H9 (cell line): ENCODE data around the gene CA5A. TPM values are rescaled to one million over a fixed set of nuclear protein-coding genes. Genes with fewer than 3 reads are reported as not detected.

Experiments used
- DNase-seq: peaks from one replicate; pipeline ENCODE4 v3.0.0-alpha.2; 2017
- H2AFZ ChIP-seq: one replicate; pipeline ENCODE4 v1.6.1; 2013; ENCODE audit warnings: mild to moderate bottlenecking, low read length, control low read depth, moderate library complexity
- H2AK5ac ChIP-seq: 2 replicates; pipeline ENCODE4 v1.6.1; 2013; ENCODE audit warnings: low read length, control low read depth, mixed read lengths; ENCODE audit not compliant: insufficient read length
- H2BK120ac ChIP-seq: one replicate; pipeline ENCODE4 v1.6.1; 2013; ENCODE audit warnings: low read depth, mild to moderate bottlenecking, low read length, control low read depth, inconsistent platforms; ENCODE audit not compliant: poor library complexity, severe bottlenecking
- H2BK12ac ChIP-seq: 2 replicates; pipeline ENCODE4 v1.6.1; 2013; ENCODE audit warnings: low read length, control low read depth, mixed read lengths, low read depth; ENCODE audit not compliant: insufficient read length
- H2BK15ac ChIP-seq: 2 replicates; pipeline ENCODE4 v1.6.1; 2013; ENCODE audit warnings: low read depth, low read length, control low read depth
- H2BK20ac ChIP-seq: one replicate; pipeline ENCODE4 v1.6.1; 2013; ENCODE audit warnings: low read depth, mild to moderate bottlenecking, low read length, control low read depth, inconsistent platforms; ENCODE audit not compliant: poor library complexity, severe bottlenecking
- H2BK5ac ChIP-seq: 2 replicates; pipeline ENCODE4 v1.6.1; 2013; ENCODE audit warnings: low read length, control low read depth, mixed read lengths; ENCODE audit not compliant: insufficient read length
- H3K14ac ChIP-seq: 2 replicates; pipeline ENCODE4 v1.6.1; 2013; ENCODE audit warnings: low read length, control low read depth; ENCODE audit not compliant: insufficient read depth
- H3K18ac ChIP-seq: 2 replicates; pipeline ENCODE4 v1.6.1; 2013; ENCODE audit warnings: low read depth, mild to moderate bottlenecking, mixed read lengths, low read length, control low read depth; ENCODE audit not compliant: insufficient read length
- H3K23ac ChIP-seq: 2 replicates; pipeline ENCODE4 v1.6.1; 2013; ENCODE audit warnings: low read length, control low read depth, mixed read lengths, low read depth; ENCODE audit not compliant: insufficient read length
- H3K23me2 ChIP-seq: 2 replicates; pipeline ENCODE4 v1.6.1; 2013; ENCODE audit warnings: low read depth, mild to moderate bottlenecking, mixed read lengths, low read length, control low read depth; ENCODE audit not compliant: insufficient read length, poor library complexity, severe bottlenecking
- H3K27ac ChIP-seq: 2 replicates; pipeline ENCODE4 v1.5.1; 2013; ENCODE audit warnings: low read length, control low read depth, mixed read lengths, low read depth; ENCODE audit not compliant: insufficient read length
- H3K27me3 ChIP-seq: 2 replicates; pipeline ENCODE4 v1.6.1; 2013; ENCODE audit warnings: low read length, control low read depth, inconsistent platforms; ENCODE audit not compliant: insufficient read depth
- H3K4ac ChIP-seq: 2 replicates; pipeline ENCODE4 v1.6.1; 2013; ENCODE audit warnings: low read depth, mild to moderate bottlenecking, control low read depth, inconsistent platforms, low read length, moderate library complexity
- H3K4me1 ChIP-seq: 2 replicates; pipeline ENCODE4 v1.6.1; 2013; ENCODE audit warnings: low read length, control low read depth, inconsistent platforms; ENCODE audit not compliant: insufficient read depth
- H3K4me2 ChIP-seq: 2 replicates; pipeline ENCODE4 v1.6.1; 2013; ENCODE audit warnings: low read length, control low read depth, mixed read lengths; ENCODE audit not compliant: insufficient read length, insufficient read depth
- H3K56ac ChIP-seq: 2 replicates; pipeline ENCODE4 v1.6.1; 2013; ENCODE audit warnings: low read depth, mild to moderate bottlenecking, mixed read lengths, low read length, control low read depth; ENCODE audit not compliant: insufficient read length
- H3K79me1 ChIP-seq: 2 replicates; pipeline ENCODE4 v1.6.1; 2013; ENCODE audit warnings: low read depth, mild to moderate bottlenecking, moderate library complexity, low read length, control low read depth, inconsistent platforms; ENCODE audit not compliant: insufficient read depth, poor library complexity, severe bottlenecking
- H3K79me2 ChIP-seq: 2 replicates; pipeline ENCODE4 v1.6.1; 2013; ENCODE audit warnings: low read length, control low read depth, inconsistent platforms; ENCODE audit not compliant: insufficient read depth
- H3K9ac ChIP-seq: 2 replicates; pipeline ENCODE4 v1.6.1; 2013; ENCODE audit warnings: low read length, control low read depth, mixed read lengths; ENCODE audit not compliant: insufficient read length; ENCODE audit errors: extremely low read depth
- H3K9me3 ChIP-seq: one replicate; pipeline ENCODE4 v1.6.1; 2013; ENCODE audit warnings: low read depth, low read length, inconsistent platforms; ENCODE audit not compliant: control insufficient read depth
- H3T11ph ChIP-seq: one replicate; pipeline ENCODE4 v1.6.1; 2013; ENCODE audit warnings: mild to moderate bottlenecking, low read length, control low read depth, inconsistent platforms
- H4K20me1 ChIP-seq: one replicate; pipeline ENCODE4 v1.6.1; 2013; ENCODE audit not compliant: control insufficient read depth, insufficient read length, insufficient read depth
- H4K5ac ChIP-seq: 2 replicates; pipeline ENCODE4 v1.6.1; 2013; ENCODE audit warnings: low read depth, mild to moderate bottlenecking, mixed read lengths, low read length, control low read depth; ENCODE audit not compliant: insufficient read length
- H4K8ac ChIP-seq: replicated peaks from 2 replicates; pipeline ENCODE4 v1.6.1; 2013; ENCODE audit warnings: low read length, control low read depth, mixed read lengths, low read depth; ENCODE audit not compliant: insufficient read length
- H4K91ac ChIP-seq: 2 replicates; pipeline ENCODE4 v1.6.1; 2013; ENCODE audit warnings: low read depth, mild to moderate bottlenecking, moderate library complexity, mixed read lengths, low read length, control low read depth; ENCODE audit not compliant: insufficient read length
- H3K27ac Mint-ChIP-seq, 3 experiments: 2 replicates in 2 of 3; 3 replicates in 1 of 3; pipeline ENCODE4 v1.8.0; 2020 to 2021; ENCODE audit warnings: mixed read lengths in 3 of 3, mild to moderate bottlenecking in 1 of 3, moderate library complexity in 1 of 3
- H3K27me3 Mint-ChIP-seq: 2 replicates; pipeline ENCODE4 v1.8.0; 2021; ENCODE audit warnings: low read depth, mild to moderate bottlenecking, moderate library complexity, mixed read lengths
- H3K36me3 Mint-ChIP-seq, 3 experiments: 2 replicates in 2 of 3; 3 replicates in 1 of 3; pipeline ENCODE4 v1.8.0; 2020 to 2021; ENCODE audit warnings: low read depth in 3 of 3, mixed read lengths in 3 of 3; ENCODE audit not compliant: insufficient read depth in 1 of 3
- H3K4me1 Mint-ChIP-seq, 2 experiments: 2 replicates each; pipeline ENCODE4 v1.8.0; 2020; ENCODE audit warnings: mixed read lengths in 2 of 2
- H3K4me3 Mint-ChIP-seq, 2 experiments: 2 replicates in 1 of 2; 3 replicates in 1 of 2; pipeline ENCODE4 v1.8.0; 2020 to 2021; ENCODE audit warnings: mild to moderate bottlenecking in 2 of 2, mixed read lengths in 2 of 2, moderate library complexity in 1 of 2
- H3K9me3 Mint-ChIP-seq, 2 experiments: 2 replicates in 1 of 2; 3 replicates in 1 of 2; pipeline ENCODE4 v1.8.0; 2020; ENCODE audit warnings: mild to moderate bottlenecking in 2 of 2, mixed read lengths in 2 of 2, moderate library complexity in 1 of 2
- CTCF ChIP-seq: fragments of 200-600 bp; sonication (generic); conservative IDR thresholded peaks from 3 replicates; pipeline ENCODE4 v1.8.0; 2021; ENCODE audit warnings: antibody characterized with exemption, mild to moderate bottlenecking
- WGBS: extraction: QIAGEN DNeasy Blood & Tissue Kit; methylation state at CpG from one replicate; pipeline ENCODE4 v1.1.7; 2013; ENCODE audit warnings: missing lambda C conversion rate, low lambda C conversion rate, mixed read lengths; ENCODE audit not compliant: insufficient read length; ENCODE audit errors: extremely low coverage; 5-methylcytosine and 5-hydroxymethylcytosine counted together
- total RNA-seq: library from RNA; stranded (reverse); gene quantifications from 2 replicates; pipeline ENCODE4 v1.2.1, GENCODE V29; 2021

Gene CA5A
- total RNA-seq, 1 experiment from 2014 or later, result not detected

- DNase-seq, result no peak
- no peak overlapping the region for H2BK15ac ChIP-seq
- no peak overlapping the region for H3T11ph ChIP-seq
- Mint-ChIP-seq H3K4me3 (no peak overlapping the region), H3K4me1 (peaks cover 0 to under 1% of the 10 kb centered on the region in 2 experiments; a peak in 1 of 4 replicates), H3K27me3 (no peaks in the 10 kb centered on the region), H3K36me3 (peaks cover 26 to 46% (median 40%) of the 10 kb centered on the region in 3 experiments), H3K27ac (peak overlapping the region in 2 of 3 experiments; percentile 45 to 59; a peak in 3 of 7 replicates), H3K9me3 (peaks cover 21 to 24% of the 10 kb centered on the region in 2 experiments)
- H2AK5ac ChIP-seq, result no peak overlapping the region
- peaks cover 16% of the 10 kb centered on the region; the same call in 1 of the 2 replicates for H3K79me2 ChIP-seq
- H3K56ac ChIP-seq, result no peak overlapping the region
- H3K4me2 ChIP-seq, result no peak overlapping the region
- no peak overlapping the region for H3K4ac ChIP-seq
- no peak overlapping the region for H3K9ac ChIP-seq
- no peak overlapping the region for H2AFZ ChIP-seq
- H4K8ac ChIP-seq, result no peak overlapping the region
- H3K9me3 ChIP-seq, result no peaks in the 10 kb centered on the region
- no peak overlapping the region for H3K23ac ChIP-seq
- no peaks in the 10 kb centered on the region for H3K4me1 ChIP-seq
- H4K91ac ChIP-seq, result no peak overlapping the region
- H3K18ac ChIP-seq, result no peak overlapping the region
- H3K23me2 ChIP-seq, result no peaks in the 10 kb centered on the region
- H2BK120ac ChIP-seq, result no peak overlapping the region
- no CpG with 5 or more reads among the region's 9 CpGs for WGBS
- H2BK12ac ChIP-seq, result no peak overlapping the region
- no peak for TF ChIP-seq CTCF
- H4K20me1 ChIP-seq, result no peaks in the 10 kb centered on the region
- H2BK20ac ChIP-seq, result no peak overlapping the region
- H3K14ac ChIP-seq, result no peak overlapping the region; the same call in 1 of the 2 replicates
- H2BK5ac ChIP-seq, result no peak overlapping the region
- no peaks in the 10 kb centered on the region for H3K27me3 ChIP-seq
- H3K79me1 ChIP-seq, result peaks cover 13% of the 10 kb centered on the region
- no peak overlapping the region for H4K5ac ChIP-seq
- no peak overlapping the region for H3K27ac ChIP-seq
These were observed 37.8 kb upstream of the CA5A start for GRCh38 chr16:87974178-87974577.
